ENCODE results near the gene TMEM244.
"Not testable (repeated sequence)": the region's sequence is repeated elsewhere in the genome, so short reads cannot be mapped to it uniquely, and the experiment has no call there.

TMEM244 gene

GRCh38 chr6:129807141-129807540 lies 54.0 kb downstream of the TMEM244 start:
- not testable (repeated sequence) for DNase-seq

GRCh38 chr6:129802920-129803319 lies 58.2 kb downstream of the TMEM244 start:
- not testable (repeated sequence) for DNase-seq

DNA sequence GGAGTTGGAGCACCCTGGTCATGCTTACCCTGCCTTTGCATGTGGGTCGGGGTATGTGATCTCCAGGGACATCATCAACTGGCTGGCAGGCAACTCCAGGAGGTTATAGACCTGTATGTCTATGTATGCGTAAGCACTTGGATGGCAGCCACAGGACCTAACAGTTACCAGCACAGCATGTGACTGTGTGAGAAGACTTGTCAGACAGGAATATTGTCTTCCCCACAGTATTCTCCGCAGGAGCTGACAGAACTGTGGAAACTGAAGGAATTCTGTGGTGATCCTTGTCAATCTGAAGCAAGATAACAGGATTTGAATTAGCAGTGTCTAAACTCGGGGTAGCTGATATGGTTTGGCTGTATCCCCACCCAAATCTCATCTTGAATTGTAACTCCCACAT lies 59.2 kb downstream of the TMEM244 start:
- DNase-seq = no peak

DNA sequence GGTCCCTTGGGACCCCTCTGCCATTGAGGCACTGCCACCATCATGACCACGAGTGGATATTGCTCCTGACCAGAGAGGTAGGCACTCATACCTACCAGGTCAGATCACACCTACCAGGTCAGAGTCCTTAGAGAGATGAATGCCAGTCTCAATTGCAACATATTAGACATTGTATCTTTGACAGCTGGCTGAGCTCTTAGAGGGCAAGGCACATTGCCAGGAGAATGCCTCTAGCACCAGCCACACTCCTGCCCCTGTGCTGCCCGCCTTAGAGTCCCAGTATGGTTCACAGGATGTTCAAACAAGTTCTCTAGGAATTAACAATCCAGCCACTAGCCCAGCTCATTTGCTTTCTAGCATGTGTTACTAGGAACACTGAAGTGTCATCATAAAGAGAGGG lies 65.9 kb downstream of the TMEM244 start:
- DNase-seq = no peak

DNA sequence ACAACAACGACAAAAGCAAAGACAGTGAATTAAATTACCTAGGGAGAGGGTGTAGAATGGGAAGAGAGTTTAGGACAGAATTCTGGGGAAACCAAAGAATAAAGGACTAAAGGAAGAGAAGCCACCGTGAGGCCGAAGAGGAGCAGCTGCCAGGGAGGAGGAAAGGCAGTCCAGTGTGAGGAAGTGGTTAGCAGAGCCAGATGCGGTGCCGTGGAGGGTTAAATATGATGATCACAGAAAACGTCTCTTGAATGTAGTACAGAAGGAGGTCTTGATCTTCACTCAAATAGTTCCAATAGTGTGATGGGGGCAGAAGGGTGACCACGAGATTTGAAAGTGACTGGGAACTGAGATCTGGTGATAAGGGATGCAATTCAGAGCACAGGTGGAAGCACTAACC lies 67.7 kb downstream of the TMEM244 start:
- DNase-seq = no peak

DNA sequence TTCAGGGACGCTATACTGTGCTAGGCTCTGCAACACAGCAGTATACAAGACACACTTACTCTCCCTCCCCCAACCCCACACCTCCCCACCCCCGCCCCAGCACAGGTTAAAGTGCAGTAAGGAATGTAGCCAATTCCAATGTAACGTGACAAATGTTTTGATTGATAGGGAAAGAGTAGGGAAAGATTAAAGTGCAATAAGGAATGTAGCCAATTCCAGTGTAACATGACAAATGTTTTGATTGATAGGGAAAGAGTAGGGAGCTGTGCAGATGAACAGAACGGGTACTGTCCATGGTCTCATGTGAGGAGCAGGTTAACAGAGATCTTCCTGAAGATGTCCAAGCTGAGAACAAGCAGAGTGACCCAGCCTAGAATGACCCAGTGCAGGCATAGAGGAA lies 69.1 kb downstream of the TMEM244 start:
- no peak for DNase-seq

DNA sequence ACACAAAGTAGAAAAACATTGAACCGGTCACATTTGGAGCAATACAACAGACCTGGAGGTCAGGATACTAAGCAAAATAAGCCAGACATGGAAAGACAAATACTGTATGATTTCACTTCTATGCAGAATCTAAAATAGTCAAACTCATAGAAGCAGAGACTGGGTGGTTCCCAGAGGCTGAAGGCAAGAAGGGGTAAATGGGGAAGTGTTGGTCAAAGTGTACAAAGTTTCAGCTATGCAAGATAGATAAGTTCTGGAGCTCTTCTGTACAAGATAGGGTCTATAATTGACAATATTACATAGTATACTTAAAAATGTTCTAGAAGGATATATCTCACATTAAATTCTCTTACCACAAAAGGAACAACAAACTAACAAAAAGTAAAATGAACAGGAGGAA lies 70.3 kb downstream of the TMEM244 start:
- DNase-seq = no peak

DNA sequence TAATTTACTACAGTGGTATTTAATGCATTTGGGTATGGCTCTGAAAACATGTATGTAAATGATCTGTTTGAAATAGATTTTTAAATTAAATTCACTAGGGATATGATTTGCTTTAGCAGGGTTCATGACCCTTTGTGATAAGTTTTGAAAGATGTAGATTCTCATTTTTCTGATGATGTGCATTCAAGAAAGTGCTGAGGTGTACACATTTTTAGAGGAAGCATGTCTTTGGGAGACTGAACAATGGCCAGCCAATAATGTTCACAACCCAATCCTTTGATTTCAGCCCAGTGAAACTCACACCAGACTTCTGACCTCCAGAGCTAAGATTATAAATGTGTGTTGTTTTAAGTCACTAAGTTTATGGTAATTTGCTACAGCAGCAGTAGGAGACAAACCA lies 71.1 kb downstream of the TMEM244 start:
- DNase-seq = no peak

DNA sequence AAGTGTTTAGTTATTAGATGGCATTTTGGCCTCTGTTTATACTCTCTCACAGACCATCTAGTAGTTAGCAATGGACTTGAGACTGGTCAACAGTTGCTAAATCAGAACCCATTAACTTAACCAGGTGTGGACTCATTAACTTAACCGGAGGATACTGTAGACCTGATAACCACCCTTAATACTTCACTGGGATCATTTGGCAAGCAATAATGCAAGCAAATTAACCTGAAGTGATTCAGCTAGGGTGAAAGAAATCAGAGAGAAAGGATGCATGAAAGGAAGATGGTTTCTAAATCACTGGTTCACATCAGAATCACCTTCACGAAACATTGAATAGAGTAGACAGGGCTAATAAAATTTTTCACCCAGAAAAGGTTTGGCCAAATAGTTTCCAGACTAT lies 73.3 kb downstream of the TMEM244 start:
- DNase-seq = no peak

DNA sequence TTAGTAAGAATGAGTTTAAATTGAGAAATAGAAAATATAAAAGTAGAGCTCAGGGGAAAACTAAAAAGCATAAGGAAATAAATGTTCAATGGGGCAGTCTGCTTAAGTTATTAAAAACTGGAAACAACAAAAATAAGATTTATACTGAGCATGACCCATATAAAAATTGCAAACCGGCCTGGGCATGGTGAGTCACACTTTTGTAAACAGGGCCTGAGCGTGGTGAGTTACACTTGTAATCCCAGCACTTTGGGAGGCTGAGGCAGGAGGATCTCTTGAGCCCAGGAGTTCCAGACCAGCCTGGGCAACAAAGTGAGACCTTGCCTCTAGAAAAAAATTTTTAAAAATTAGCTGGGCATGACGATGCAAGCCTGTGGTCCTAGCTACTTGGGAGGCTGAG lies 74.6 kb downstream of the TMEM244 start:
- no peak for DNase-seq

DNA sequence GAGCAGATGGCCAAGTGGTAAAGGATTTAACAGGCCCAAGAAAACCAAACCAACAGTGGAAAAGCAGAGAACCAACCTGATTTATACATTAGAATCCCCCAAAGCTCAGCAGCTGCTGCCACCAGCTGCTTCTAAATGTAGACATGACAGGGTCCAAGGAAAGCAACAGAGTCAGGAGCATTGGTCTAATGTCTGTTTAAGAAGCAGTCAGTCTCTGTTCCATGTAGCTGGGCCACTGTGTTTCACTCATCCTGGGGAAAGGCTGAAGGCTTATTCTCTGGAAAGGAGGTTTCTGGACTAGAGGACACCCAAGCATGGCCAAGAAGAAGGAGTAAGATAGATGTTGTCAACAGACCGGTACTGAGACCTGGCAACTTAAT lies 75.4 kb downstream of the TMEM244 start:
- no peak for DNase-seq

GRCh38 chr6:129785047-129785755 lies 75.9 kb downstream of the TMEM244 start:
- DNase-seq = no peak

Data from stimulated activated CD4-positive, alpha-beta T cell treated with anti-CD3 and anti-CD28 coated beads, Interleukin-4, amount 100 ng/mL, for 4 hours (primary cell).